Activated B cell treated with CpG ODN at 0.5 μM for 24 hours (primary cell): Measurements from ENCODE around the gene KLRK1. TPM values are rescaled to one million over a fixed set of nuclear protein-coding genes. Genes with fewer than 3 reads are reported as not detected.
"Not testable (repeated sequence)": the region's sequence is repeated elsewhere in the genome, so short reads cannot be mapped to it uniquely, and the experiment has no call there.

Experiments used
- ATAC-seq: fragments of 200-7000 bp; cut with Tn5 transposase; one replicate; pipeline ENCODE4 v1.10.0; 2021; ENCODE audit warnings: low read depth, mild to moderate bottlenecking, moderate library complexity
- CTCF ChIA-PET: fragments of 350-600 bp; sonication (Branson Sonifier 250); formaldehyde crosslinking; loops from one replicate; lab custom pipeline; 2021; ENCODE audit warnings: antibody characterized with exemption; lab: Charles Lee
- POLR2A ChIA-PET: fragments of 350-600 bp; sonication (Branson Sonifier 250); formaldehyde crosslinking; loops from one replicate; lab custom pipeline; 2021; ENCODE audit warnings: antibody characterized with exemption; lab: Charles Lee
- DNase-seq: peaks from one replicate; pipeline ENCODE4 v3.0.0; 2022
- H3K27ac Mint-ChIP-seq: one replicate; pipeline ENCODE4 v1.8.0; 2020; ENCODE audit warnings: mixed read lengths
- H3K27me3 Mint-ChIP-seq: one replicate; pipeline ENCODE4 v1.8.0; 2021; ENCODE audit warnings: mixed read lengths
- H3K36me3 Mint-ChIP-seq: one replicate; pipeline ENCODE4 v1.8.0; 2021; ENCODE audit warnings: low read depth, mixed read lengths
- H3K4me1 Mint-ChIP-seq: one replicate; pipeline ENCODE4 v1.8.0; 2021; ENCODE audit warnings: mixed read lengths
- H3K4me3 Mint-ChIP-seq: one replicate; pipeline ENCODE4 v1.8.0; 2020; ENCODE audit warnings: mild to moderate bottlenecking, mixed read lengths
- H3K9me3 Mint-ChIP-seq: one replicate; pipeline ENCODE4 v1.8.0; 2020; ENCODE audit warnings: mixed read lengths
- intact Hi-C: fragments of 100-400 bp; cut with micrococcal nuclease; formaldehyde crosslinking; loops from one replicate; pipeline ENCODE4 v1.15.1; 2024
- total RNA-seq: library from RNA; stranded (reverse); gene quantifications from 2 replicates; pipeline ENCODE4 v1.2.3, GENCODE V29; 2022
- TF ChIP-seq, protein P1 (sequence below): fragments of 200-600 bp; IDR thresholded peaks from one replicate; pipeline ENCODE4 v1.8.0; 2022; ENCODE audit warnings: antibody characterized with exemption, mild to moderate bottlenecking

The KLRK1 gene
- total RNA-seq, 1 donor from 2014 or later: 0.98 TPM

DNA sequence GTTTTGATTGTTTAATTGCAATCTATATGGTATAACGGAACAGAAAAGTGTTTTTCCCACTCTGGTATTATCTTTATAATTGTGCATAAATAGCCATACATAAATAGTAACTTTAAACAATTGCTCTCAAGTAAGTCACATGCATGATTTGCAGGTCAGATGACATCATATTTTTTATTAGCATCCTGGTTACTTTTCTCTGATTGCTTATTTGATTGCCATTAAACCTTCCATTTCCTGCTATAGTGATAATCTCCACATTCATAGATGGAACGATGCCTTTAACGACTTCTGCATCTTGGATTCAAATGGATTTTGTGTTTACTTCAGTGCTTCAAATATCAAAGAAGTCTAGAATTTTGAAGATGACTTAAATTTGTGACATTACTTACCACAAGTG, 3.5 kb upstream of the KLRK1 start:
- no peaks in the 10 kb centered on the region for H3K9me3 Mint-ChIP-seq
- no peak for ATAC-seq
- TF ChIP-seq, protein P1, sequence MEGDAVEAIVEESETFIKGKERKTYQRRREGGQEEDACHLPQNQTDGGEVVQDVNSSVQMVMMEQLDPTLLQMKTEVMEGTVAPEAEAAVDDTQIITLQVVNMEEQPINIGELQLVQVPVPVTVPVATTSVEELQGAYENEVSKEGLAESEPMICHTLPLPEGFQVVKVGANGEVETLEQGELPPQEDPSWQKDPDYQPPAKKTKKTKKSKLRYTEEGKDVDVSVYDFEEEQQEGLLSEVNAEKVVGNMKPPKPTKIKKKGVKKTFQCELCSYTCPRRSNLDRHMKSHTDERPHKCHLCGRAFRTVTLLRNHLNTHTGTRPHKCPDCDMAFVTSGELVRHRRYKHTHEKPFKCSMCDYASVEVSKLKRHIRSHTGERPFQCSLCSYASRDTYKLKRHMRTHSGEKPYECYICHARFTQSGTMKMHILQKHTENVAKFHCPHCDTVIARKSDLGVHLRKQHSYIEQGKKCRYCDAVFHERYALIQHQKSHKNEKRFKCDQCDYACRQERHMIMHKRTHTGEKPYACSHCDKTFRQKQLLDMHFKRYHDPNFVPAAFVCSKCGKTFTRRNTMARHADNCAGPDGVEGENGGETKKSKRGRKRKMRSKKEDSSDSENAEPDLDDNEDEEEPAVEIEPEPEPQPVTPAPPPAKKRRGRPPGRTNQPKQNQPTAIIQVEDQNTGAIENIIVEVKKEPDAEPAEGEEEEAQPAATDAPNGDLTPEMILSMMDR: no peak
- H3K4me3 Mint-ChIP-seq: no peak overlapping the region
- CTCF ChIA-PET: no interaction called here
- no peak for DNase-seq
- POLR2A ChIA-PET: interaction anchor here (0.6 kb wide), 1 partner anchor 29 kb away, joined by 3 read pairs; no protein-coding TSS in a partner anchor
- intact Hi-C loops: no loop called here
- no peaks in the 10 kb centered on the region for H3K36me3 Mint-ChIP-seq
- no peak overlapping the region for H3K27ac Mint-ChIP-seq
- peaks cover 38% of the 10 kb centered on the region for H3K4me1 Mint-ChIP-seq
- peaks cover 14% of the 10 kb centered on the region for H3K27me3 Mint-ChIP-seq

DNA sequence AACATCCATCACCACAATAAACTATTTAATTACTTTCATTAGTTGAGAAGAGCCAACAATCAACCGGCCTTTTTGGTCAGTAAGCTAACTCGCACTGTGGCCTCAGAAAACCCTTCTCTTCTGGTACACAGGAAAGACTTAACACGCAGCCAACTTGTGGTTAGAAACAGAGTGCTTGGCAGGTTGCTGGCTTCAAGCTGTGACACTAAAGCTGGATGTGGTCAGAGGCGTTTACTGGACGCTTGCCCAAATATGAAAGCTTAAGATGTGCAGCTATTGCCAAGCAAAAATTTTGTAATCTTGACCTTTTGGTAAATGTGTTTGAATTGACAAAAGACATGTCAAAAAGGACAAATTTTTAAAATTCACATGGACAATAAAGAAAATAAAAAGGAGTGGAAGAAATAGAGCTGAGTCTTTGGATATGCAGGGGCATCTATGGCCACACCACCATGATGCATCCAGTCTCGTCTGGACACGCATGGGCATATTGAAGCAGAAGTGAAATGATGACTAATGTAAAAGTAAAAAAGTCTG, 2.6 kb upstream of the KLRK1 start:
- Mint-ChIP-seq H3K27me3 (peaks cover 9% of the 10 kb centered on the region), H3K27ac (no peak overlapping the region), H3K9me3 (no peaks in the 10 kb centered on the region), H3K4me1 (peaks cover 38% of the 10 kb centered on the region), H3K36me3 (no peaks in the 10 kb centered on the region), H3K4me3 (no peak overlapping the region)
- ChIA-PET CTCF (no interaction called here), POLR2A (interaction anchor here (0.6 kb wide), 1 partner anchor 28 kb away, joined by 3 read pairs; no protein-coding TSS in a partner anchor)
- DNase-seq: no peak
- TF ChIP-seq, protein P1: no peak
- no peak for ATAC-seq
- intact Hi-C loops: no loop called here

DNA sequence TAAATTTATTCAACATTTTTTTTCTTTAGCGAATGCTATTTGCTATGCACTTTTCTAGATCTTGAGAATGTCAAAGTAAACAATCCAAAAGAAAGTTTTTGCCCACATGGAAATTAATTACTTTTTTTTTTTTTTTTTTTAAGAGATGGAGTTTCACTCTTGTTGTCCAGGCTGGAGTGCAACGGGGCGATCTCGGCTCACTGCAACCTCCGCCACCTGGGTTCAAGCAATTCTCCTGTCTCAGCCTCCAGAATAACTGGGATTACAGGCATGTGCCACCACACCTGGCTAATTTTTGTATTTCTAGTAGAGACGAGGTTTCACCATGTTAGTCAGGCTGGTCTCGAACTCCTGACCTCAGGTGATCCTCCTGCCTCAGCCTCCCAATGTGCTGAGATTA, 1.1 kb upstream of the KLRK1 start:
- POLR2A ChIA-PET, H3K27me3 Mint-ChIP-seq, H3K4me3 Mint-ChIP-seq, H3K36me3 Mint-ChIP-seq, DNase-seq, H3K27ac Mint-ChIP-seq, CTCF ChIA-PET, H3K9me3 Mint-ChIP-seq, intact Hi-C loops, ATAC-seq: not testable (repeated sequence)
- H3K4me1 Mint-ChIP-seq: peaks cover 36% of the 10 kb centered on the region

DNA sequence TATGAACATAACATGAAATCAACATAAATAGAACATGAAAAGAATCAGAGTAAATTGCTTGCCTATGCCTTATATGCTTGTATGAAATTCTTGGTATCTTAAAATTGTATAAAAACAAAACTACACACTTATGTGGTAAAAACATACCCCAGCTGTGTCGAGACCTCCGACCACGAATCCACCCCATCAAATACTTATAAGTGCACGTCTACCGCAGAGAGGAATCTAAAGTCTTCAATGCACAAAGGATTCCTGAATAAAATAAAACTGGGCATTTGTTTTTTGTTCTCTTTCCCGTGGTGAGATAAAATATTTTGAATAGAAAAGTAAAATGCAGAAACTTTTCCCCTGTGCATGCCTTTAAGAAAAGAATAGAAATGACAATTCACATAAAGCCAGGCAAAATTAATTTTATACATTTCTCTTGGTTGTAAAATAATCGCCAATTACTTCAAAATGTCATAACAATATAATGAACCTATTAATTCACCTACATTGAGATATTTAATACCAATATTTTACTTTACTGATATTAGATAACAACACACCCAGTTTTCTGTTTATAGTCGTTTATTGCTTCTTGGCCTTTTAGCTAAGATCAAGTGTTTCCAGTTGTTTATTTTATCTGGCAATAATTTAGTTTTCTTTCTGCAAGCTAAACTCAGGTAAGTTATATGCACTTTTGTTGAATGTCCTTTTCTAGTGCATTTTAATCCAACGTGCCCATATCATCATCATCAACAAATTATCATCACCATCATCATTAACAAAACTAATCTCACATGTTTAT, 1.0 kb downstream of the KLRK1 start:
- CTCF ChIA-PET: no interaction called here
- TF ChIP-seq, protein P1: no peak
- Mint-ChIP-seq H3K27ac (no peak overlapping the region), H3K4me1 (peaks cover 18% of the 10 kb centered on the region), H3K36me3 (no peaks in the 10 kb centered on the region), H3K27me3 (peaks cover 11% of the 10 kb centered on the region), H3K9me3 (peaks cover 2% of the 10 kb centered on the region), H3K4me3 (peak overlapping the region; percentile 20)
- ATAC-seq: no peak
- intact Hi-C loops: no loop called here
- no peak for DNase-seq
- POLR2A ChIA-PET: no interaction called here

DNA sequence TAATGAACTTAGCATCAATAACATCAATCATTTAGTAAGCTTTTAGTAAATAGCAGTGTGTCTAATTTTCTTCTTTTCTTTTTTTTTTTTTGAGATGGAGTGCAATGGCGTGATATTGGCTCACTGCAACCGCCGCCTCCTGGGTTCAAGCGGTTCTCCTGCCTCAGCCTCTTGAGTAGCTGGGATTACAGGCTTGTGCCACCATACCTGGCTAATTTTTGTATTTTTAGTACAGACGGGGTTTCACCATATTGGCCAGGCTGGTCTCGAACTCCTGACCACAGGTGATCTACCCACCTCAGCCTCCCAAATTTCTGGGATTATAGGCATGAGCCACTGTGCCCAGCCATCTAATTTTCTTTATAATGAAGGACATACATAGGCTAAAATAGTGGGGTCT, 2.3 kb downstream of the KLRK1 start:
- peaks cover 12% of the 10 kb centered on the region for H3K27me3 Mint-ChIP-seq
- H3K4me1 Mint-ChIP-seq: peaks cover 16% of the 10 kb centered on the region
- intact Hi-C loops, H3K4me3 Mint-ChIP-seq, ATAC-seq, DNase-seq, H3K9me3 Mint-ChIP-seq, H3K27ac Mint-ChIP-seq, CTCF ChIA-PET, H3K36me3 Mint-ChIP-seq: not testable (repeated sequence)
- POLR2A ChIA-PET: interaction anchor here (0.7 kb wide), 1 partner anchor 521 kb away, joined by 3 read pairs; no protein-coding TSS in a partner anchor

DNA sequence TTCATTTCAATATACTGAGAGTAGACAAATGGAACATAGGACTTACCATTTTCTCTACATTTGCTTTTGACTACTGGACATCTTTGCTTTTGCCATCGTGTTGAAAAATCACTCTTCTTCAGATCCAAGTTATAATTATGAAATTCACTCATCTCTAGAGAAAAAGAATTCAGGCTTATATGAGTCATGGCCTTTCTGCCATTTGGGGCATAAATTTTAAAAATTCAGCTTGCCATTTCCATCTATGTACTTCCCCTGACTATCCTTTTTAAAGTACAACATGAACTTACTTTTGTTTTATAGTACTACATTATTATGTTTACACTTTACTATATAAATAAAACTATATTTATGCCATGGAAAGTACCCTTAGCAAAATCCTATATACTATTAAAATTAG, 3.0 kb downstream of the KLRK1 start:
- Mint-ChIP-seq H3K4me3 (no peak overlapping the region), H3K27me3 (peaks cover 12% of the 10 kb centered on the region), H3K4me1 (peaks cover 10% of the 10 kb centered on the region), H3K36me3 (no peaks in the 10 kb centered on the region), H3K9me3 (peaks cover 2% of the 10 kb centered on the region), H3K27ac (no peak overlapping the region)
- TF ChIP-seq, protein P1: no peak
- intact Hi-C loops: no loop called here
- DNase-seq (no peak), ATAC-seq (no peak)
- ChIA-PET POLR2A (interaction anchor here (0.7 kb wide), 1 partner anchor 520 kb away, joined by 3 read pairs; no protein-coding TSS in a partner anchor), CTCF (no interaction called here)
